Adrenal gland (tissue), 5 donors: ENCODE results near the gene NCAM2.

Experiments
- POLR2A ChIP-seq, 2 donors: fragments of 450-650 bp; IDR thresholded peaks; one replicate each; pipeline ENCODE4 v1.6.1; 2017; ENCODE audit warnings: antibody characterized with exemption in 2 of 2, mild to moderate bottlenecking in 2 of 2, moderate library complexity in 1 of 2
- TF ChIP-seq, protein P1 (sequence below), 6 experiments: fragments of 450-650 bp in 4 of 6; fragments of 200-600 bp in 2 of 6; sonication (generic) in 1 of 6; IDR thresholded peaks; 1 replicate in 5 of 6; 2 replicates in 1 of 6; pipeline versions ENCODE4 v1.5.1 to v1.8.0; 2016 to 2021; ENCODE audit warnings: antibody characterized with exemption in 6 of 6, mild to moderate bottlenecking in 2 of 6, moderate library complexity in 1 of 6
- donor health status: DM: no; HTN: no; CAD: no.

GRCh38 chr21:21341041-21341440, 342.8 kb downstream of the NCAM2 start:
- no peak for TF ChIP-seq POLR2A (IDR thresholded peaks at IDR 0.05)
- TF ChIP-seq, protein P1, sequence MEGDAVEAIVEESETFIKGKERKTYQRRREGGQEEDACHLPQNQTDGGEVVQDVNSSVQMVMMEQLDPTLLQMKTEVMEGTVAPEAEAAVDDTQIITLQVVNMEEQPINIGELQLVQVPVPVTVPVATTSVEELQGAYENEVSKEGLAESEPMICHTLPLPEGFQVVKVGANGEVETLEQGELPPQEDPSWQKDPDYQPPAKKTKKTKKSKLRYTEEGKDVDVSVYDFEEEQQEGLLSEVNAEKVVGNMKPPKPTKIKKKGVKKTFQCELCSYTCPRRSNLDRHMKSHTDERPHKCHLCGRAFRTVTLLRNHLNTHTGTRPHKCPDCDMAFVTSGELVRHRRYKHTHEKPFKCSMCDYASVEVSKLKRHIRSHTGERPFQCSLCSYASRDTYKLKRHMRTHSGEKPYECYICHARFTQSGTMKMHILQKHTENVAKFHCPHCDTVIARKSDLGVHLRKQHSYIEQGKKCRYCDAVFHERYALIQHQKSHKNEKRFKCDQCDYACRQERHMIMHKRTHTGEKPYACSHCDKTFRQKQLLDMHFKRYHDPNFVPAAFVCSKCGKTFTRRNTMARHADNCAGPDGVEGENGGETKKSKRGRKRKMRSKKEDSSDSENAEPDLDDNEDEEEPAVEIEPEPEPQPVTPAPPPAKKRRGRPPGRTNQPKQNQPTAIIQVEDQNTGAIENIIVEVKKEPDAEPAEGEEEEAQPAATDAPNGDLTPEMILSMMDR (IDR thresholded peaks at IDR 0.05): no peak
